ENCODE measurements around the gene HNRNPA1.
"Not testable (repeated sequence)": the region's sequence is repeated elsewhere in the genome, so short reads cannot be mapped to it uniquely, and the experiment has no call there.

- TF ChIP-seq CTCF (IDR thresholded peaks at IDR 0.05; ENCODE audit: borderline replicate concordance, extremely low read depth, low read length, poor library complexity, severe bottlenecking); EZH2 (IDR thresholded peaks at IDR 0.05; ENCODE audit: borderline replicate concordance, low read depth, low read length, severe bottlenecking): not testable (repeated sequence)
Observed at GRCh38 chr12:54231269-54231668, 49.3 kb upstream of the HNRNPA1 start.
